Activated T-cell treated with anti-CD3 and anti-CD28 coated beads for 48 hours (primary cell): ENCODE results near the gene SCN3B.
A peak's percentile ranks its signal among the peaks of the same experiment; 100 is the strongest.

Experiments
- DNase-seq: peaks from one replicate; pipeline ENCODE4 v3.0.0-alpha.2; 2020; ENCODE audit warnings: low read depth

The SCN3B gene

GRCh38 chr11:123597859-123598258, 56.6 kb downstream of the SCN3B start:
- no peak for DNase-seq

GRCh38 chr11:123594921-123595320, 59.5 kb downstream of the SCN3B start:
- DNase-seq = no peak

- no peak for DNase-seq
Observed at GRCh38 chr11:123594188-123594901, 60.1 kb downstream of the SCN3B start.

GRCh38 chr11:123593570-123593969, 60.9 kb downstream of the SCN3B start:
- no peak for DNase-seq

GRCh38 chr11:123590296-123590912, 64.0 kb downstream of the SCN3B start:
- DNase-seq = no peak

GRCh38 chr11:123588864-123589262, 65.6 kb downstream of the SCN3B start:
- no peak for DNase-seq

- no peak for DNase-seq
Observed at GRCh38 chr11:123588117-123588863, 66.1 kb downstream of the SCN3B start.

- no peak for DNase-seq
Observed at GRCh38 chr11:123587559-123587958, 66.9 kb downstream of the SCN3B start.

GRCh38 chr11:123587044-123587443, 67.4 kb downstream of the SCN3B start:
- no peak for DNase-seq

- no peak for DNase-seq
Observed at GRCh38 chr11:123586568-123586967, 67.9 kb downstream of the SCN3B start.

GRCh38 chr11:123585706-123586105, 68.7 kb downstream of the SCN3B start:
- DNase-seq = no peak

GRCh38 chr11:123585206-123585605, 69.2 kb downstream of the SCN3B start:
- DNase-seq = no peak

GRCh38 chr11:123584737-123585136, 69.7 kb downstream of the SCN3B start:
- DNase-seq = no peak

- no peak for DNase-seq
Observed at GRCh38 chr11:123584186-123584585, 70.2 kb downstream of the SCN3B start.

GRCh38 chr11:123582992-123583504, 71.4 kb downstream of the SCN3B start:
- DNase-seq = no peak

- no peak for DNase-seq
Observed at GRCh38 chr11:123581651-123582399, 72.6 kb downstream of the SCN3B start.

GRCh38 chr11:123580557-123581275, 73.7 kb downstream of the SCN3B start:
- peak; percentile 63 for DNase-seq

GRCh38 chr11:123580137-123580536, 74.3 kb downstream of the SCN3B start:
- DNase-seq = no peak

GRCh38 chr11:123579482-123579812, 75.0 kb downstream of the SCN3B start:
- no peak for DNase-seq
